Putamen (tissue), 1 donor: ENCODE results near the gene SLC52A3.
A peak's percentile ranks its signal among the peaks of the same experiment; 100 is the strongest.
"Not testable (repeated sequence)": the region's sequence is repeated elsewhere in the genome, so short reads cannot be mapped to it uniquely, and the experiment has no call there.

Source experiments
- DNase-seq: peaks from one replicate; pipeline ENCODE4 v3.0.0-alpha.2; 2016; ENCODE audit warnings: low spot score

SLC52A3 gene

DNA sequence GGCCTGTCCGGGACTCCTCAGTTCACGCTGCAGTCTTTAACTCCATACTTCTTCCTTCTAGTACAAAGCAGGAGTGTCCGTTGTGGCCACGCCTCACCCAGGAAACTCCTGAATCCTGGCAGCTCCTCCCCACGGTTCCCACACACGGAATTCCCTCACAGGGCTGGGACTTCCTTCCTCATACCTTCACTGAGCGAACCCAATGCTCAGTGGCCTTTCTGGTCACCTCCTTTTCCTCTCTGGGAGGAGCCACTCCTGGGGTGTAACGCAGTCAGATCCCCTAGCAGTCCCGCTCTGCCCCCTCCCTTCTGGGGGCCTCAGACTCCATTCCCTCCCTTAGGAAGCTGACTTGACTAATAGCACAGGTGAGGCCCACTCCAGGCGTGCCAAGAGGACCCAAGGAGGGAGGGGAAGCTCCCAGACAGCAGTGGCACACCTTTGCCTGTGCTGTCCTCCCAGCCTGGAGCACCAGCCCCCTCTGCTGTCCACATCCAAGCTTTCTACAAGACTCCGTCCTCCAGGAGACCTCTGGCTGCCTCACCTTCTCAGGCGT, at the start of gene SLC52A3:
Gene SLC52A3, minus strand, starts transcription at position 75 of the 553 bp plus-strand sequence. CDS start 2,726 bp downstream, outside the sequence.
- no peak for DNase-seq

DNA sequence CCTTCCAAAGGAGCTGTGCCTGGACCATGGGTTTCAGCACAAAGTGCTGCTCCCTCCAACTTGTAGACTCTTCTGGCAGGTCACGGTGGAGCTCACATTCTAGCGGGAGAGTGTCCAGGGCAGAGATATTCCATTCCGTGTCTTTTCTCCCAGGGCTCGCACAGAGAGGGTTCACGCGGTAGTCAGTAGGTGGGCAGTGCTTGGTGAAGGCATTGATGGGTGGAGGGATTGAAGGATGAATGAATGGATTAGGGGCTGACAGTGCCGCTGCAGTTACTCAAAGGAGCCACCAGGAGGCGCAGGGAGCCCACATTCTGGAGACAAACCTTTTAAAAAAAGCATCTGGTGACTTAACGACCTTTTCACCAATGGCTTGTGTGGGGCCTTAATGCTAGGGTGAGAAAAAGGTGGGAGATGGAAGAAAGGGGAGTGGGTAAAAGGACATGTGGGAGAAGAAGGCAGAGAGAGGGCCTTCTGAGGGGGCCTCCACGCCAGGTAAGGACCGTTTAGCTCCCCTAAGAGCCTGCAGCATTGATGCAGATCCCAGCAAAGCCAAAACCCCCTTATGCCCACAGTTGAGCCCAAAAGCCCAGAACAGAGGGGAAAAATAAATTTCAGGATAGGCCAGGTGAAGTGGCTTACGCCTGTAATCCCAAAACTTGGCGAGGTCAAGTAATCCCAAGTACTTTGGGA, 47.8 kb upstream of the SLC52A3 start:
- no peak for DNase-seq

GRCh38 chr20:815226-815625, 46.9 kb upstream of the SLC52A3 start:
- no peak for DNase-seq

- DNase-seq: no peak
Observed at GRCh38 chr20:813390-813789, 45.1 kb upstream of the SLC52A3 start.

- not testable (repeated sequence) for DNase-seq
Observed at GRCh38 chr20:812435-812814, 44.1 kb upstream of the SLC52A3 start.

DNA sequence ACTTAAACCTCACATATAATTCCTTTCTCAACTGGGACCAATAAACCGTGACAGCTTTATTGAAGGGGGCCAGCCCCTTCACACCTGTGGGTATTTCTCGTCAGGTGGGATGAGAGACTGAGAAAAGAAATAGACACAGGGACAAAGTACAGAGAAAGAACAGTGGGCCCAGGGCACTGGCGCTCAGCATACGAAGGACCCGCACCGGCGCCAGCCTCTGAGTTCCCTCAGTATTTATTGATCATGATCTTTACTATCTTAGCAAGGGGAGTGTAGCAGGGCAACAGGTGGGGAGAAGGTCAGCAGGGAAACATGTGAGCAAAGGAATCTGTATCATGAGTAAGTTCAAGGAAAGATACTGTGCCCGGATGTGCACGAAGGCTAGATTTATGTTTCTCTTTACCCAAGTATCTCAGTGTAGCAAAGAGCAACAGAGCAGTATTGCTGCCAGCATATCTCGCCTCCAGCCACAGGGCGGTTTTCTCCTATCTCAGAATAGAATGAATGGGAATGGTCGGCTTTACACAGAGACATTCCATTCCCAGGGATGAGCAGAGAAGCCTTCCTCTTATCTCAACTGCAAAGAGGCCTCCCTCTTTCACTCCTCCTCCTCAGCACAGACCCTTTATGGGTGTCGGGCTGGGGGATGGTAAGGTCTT, 43.6 kb upstream of the SLC52A3 start:
- DNase-seq: not testable (repeated sequence)

GRCh38 chr20:805713-806112, 37.4 kb upstream of the SLC52A3 start:
- DNase-seq: no peak

DNA sequence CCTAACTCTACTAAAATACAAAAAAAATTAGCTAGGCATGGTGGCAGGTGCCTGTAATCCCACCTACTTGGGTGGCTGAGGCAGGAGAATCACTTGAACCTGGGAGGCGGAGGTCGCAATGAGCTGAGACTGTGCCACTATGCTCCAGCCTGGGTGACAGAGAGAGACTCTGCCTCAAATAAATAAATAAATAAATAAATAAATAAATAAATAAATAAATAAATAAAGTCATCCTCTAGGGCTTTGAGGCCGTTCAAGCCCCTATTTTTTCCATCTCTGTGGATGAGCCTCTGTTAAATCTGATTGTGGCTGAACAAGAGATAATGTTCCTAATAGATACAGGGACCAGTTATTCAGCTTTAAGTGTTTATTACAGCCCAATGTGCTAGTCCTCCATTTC, 33.4 kb upstream of the SLC52A3 start:
- no peak for DNase-seq

GRCh38 chr20:800026-800425, 31.7 kb upstream of the SLC52A3 start:
- peak; percentile 34 for DNase-seq

DNA sequence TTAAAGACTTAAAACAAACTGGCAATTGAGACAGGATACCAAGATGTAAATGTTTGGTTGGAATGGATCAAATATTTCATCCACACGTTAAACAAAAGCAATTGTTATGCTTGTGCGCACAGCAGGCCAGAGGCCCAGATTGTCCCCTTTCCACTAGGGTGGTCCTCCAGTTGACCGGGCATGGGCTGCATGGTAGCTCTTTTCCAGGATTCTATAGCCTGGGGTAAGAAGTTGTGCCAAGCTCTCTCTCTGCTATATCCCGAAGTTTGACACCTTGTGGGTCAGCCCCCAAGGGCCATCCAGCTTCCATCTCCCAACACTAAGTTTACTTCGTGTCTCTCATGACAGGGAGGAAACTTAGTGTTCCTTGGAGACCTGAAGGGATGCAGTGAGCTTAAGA, 30.4 kb upstream of the SLC52A3 start:
- DNase-seq: not testable (repeated sequence)

- DNase-seq: no peak
Observed at GRCh38 chr20:796921-797320, 28.6 kb upstream of the SLC52A3 start.

DNA sequence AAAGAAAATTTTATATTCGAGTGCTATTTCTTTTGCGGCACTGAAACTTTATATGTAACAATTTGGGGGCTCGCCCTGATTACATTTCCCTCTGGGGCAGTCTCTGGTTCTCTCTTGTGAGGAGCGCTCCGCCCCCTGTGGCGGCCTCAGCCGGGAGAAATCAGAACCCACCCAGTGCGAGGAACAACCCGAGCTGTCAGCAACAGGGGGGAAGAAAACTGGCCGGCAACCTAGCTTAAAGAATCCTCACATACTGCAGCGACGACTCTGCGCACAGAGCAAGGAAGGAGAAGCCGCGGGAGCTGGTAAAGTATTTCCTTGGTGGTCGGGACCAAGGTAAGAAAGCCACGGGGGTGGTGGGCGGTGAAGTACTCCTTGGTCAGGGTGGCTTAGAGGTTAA, 23.9 kb upstream of the SLC52A3 start:
- no peak for DNase-seq

GRCh38 chr20:791056-791455, 22.8 kb upstream of the SLC52A3 start:
- DNase-seq: no peak

GRCh38 chr20:787825-788224, 19.5 kb upstream of the SLC52A3 start:
- no peak for DNase-seq

DNA sequence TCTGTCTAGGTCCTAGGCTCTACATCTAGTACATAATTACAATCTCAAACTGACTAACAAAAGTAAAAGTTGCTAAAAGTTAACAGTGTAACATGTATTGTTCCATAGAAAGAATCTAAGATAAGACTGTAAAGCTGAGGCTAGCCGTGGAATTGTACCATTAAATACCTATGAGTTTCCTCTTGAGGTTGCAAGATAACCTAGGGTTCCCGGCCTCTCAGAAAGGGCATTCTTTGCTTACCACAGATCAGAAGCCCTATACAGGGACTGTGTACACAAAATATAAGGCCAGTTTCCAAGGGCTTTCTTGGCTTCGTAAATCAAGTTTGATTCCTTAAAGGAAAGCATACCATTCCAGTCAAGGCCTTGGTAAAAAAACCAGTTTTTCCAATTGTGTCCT, 11.5 kb upstream of the SLC52A3 start:
- DNase-seq: no peak

DNA sequence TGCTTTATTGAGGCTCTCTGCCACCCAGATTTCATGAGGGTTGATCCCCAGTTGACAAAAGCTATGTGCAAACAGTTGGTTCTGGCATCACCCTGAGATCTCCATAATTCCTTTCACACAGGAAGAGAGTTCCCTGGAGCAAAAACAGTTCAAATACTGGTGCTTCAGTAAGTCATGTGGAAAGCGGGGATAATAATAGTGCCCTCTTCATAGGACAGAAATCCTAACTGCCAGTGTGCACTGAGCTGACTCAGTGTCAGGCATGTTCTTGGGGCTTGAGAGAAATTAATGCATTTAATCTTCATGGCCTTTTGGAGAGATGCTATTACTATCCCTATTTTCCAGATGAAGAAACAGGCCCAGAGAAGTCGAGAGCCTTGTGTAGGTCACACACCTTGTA, 7.9 kb upstream of the SLC52A3 start:
- DNase-seq: no peak

GRCh38 chr20:775679-776135, 7.4 kb upstream of the SLC52A3 start:
- DNase-seq: no peak

GRCh38 chr20:774660-775057, 6.4 kb upstream of the SLC52A3 start:
- no peak for DNase-seq

DNA sequence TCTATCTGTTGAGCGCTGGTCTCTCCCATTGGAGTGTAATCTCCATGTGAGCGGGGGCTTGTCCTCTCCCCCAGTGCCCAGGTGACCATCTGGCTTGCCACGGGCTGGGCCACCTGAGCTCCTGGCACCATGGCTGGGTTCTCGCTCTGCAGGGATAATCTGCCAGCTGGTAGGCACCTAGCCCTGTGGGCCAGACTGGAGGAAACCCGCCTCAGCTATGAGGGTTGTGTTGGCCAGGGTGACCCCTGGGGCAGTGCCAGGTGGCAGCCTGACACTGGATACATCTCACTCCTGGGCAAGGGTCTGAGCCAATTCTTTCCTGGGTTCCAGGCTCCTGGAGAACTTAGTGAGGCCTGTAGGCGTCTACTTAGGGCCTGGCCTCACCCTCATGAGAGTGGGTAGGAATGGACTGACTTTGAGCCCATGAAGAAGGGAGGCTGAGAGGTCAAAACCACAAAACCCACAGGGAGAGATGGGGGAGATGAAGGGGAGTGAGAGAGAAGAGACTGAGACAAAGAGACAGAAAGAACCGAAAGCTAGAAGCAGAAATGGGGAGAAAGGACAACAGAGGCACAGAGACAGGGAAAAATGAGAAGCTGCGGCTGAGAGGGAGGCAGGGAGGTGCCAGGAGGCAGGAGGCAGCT, 5.8 kb upstream of the SLC52A3 start:
- DNase-seq: no peak

DNA sequence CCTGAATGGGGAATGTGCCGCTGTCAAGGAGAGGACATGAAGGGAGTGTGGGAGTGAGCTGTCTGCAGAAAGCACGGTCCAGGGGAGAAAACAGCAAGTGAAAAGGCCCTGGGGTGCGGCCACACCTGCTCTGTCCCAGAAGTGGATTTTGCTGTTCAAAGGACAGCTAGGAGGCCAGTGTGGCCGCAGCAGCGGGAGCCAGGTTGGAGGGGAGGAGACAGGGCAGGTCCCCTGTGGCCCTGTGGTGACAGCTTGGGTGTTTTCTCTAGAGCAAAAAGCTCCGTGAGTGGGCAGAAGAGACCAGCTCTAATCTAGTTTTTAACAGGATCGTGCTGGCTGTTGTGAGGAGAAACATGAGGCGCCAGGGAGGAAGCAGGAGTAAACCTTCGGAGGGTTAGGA, 4.5 kb upstream of the SLC52A3 start:
- DNase-seq: no peak

DNA sequence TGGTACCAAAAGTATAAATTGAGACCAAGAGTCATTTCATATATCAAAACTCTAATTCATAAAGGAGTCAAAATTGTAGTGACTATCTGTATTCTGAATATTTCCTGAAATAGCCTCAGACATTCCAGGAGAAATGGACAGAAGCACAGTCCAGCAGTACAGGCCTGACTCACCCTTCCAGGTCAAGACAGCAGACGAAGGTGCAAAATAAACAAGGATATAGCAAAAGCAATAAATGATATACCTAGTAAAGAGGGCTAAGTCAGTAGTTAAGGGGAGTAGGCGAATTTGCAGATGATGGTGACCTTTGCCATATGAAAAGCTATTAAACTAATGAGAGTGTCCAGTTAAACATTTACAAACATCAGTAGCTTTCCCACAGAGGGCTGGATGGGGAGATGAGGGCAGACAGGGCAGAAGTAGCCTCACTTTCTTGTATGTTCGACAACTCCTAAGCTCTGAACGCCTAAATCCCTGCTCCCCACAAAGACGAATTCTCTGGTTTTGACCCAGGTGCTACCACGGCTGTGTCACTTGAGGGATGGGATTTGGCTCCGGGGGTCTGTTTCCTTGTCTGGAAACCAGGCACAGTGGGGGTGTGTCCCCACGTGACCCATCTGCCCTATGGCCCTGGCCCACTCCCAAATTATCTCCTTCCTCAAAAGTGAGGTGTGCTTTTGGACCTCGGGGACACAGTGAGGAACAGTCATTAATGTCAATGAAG, 3.6 kb upstream of the SLC52A3 start:
- no peak for DNase-seq

DNA sequence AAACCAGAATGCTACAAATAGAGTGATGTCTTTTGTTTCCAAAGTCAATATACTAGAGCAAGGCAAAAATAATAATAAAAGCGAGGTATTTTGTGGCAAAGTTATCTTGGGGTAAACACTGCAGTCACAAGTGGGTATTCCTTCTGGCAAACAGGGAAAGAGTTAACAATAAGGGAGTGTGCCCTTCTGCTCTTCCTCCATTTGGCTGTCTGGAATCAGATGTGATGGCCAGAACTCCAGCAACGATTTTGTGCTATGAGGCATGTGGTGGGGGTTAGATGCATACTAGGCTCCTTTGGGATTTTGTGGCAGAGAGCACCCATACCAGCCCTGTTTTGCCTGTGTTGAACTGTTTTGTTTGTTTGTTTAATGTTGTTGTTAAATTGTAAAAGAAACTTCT, 2.4 kb upstream of the SLC52A3 start:
- DNase-seq: no peak
